ENCODE data around the gene FPGS. TPM values are rescaled to one million over a fixed set of nuclear protein-coding genes. Genes with fewer than 3 reads are reported as not detected.
"Not testable (repeated sequence)": the region's sequence is repeated elsewhere in the genome, so short reads cannot be mapped to it uniquely, and the experiment has no call there.

The FPGS gene
- total RNA-seq, 1 donor from 2014 or later, result 132 TPM

- no peak for DNase-seq (ENCODE audit: low read depth)
- no peak overlapping the region for H3K4me3 ChIP-seq (ENCODE audit: low read depth, low read length)
- no peak for TF ChIP-seq CTCF (conservative IDR thresholded peaks at IDR 0.05; ENCODE audit: low read depth, low read length)
Observed at GRCh38 chr9:127756233-127756632, 46.4 kb upstream of the FPGS start.

GRCh38 chr9:127756776-127757175 lies 45.9 kb upstream of the FPGS start:
- not testable (repeated sequence) for H3K4me3 ChIP-seq (ENCODE audit: low read depth, low read length); DNase-seq (ENCODE audit: low read depth)

- no peak overlapping the region for H3K4me3 ChIP-seq (ENCODE audit: low read depth, low read length)
- DNase-seq (ENCODE audit: low read depth), result no peak
- no peak for TF ChIP-seq CTCF (conservative IDR thresholded peaks at IDR 0.05; ENCODE audit: low read depth, low read length)
Observed at GRCh38 chr9:127758843-127759242, 43.8 kb upstream of the FPGS start.

- no peak overlapping the region for H3K4me3 ChIP-seq (ENCODE audit: low read depth, low read length)
- no peak for DNase-seq (ENCODE audit: low read depth)
- no peak for TF ChIP-seq CTCF (conservative IDR thresholded peaks at IDR 0.05; ENCODE audit: low read depth, low read length)
Observed at GRCh38 chr9:127761061-127761460, 41.6 kb upstream of the FPGS start.

GRCh38 chr9:127761491-127761956 lies 41.2 kb upstream of the FPGS start:
- DNase-seq (ENCODE audit: low read depth), result no peak
- H3K4me3 ChIP-seq (ENCODE audit: low read depth, low read length), result no peak overlapping the region
- TF ChIP-seq CTCF (conservative IDR thresholded peaks at IDR 0.05; ENCODE audit: low read depth, low read length), result no peak

GRCh38 chr9:127762111-127762676 lies 40.5 kb upstream of the FPGS start:
- no peak for DNase-seq (ENCODE audit: low read depth)
- no peak overlapping the region for H3K4me3 ChIP-seq (ENCODE audit: low read depth, low read length)
- no peak for TF ChIP-seq CTCF (conservative IDR thresholded peaks at IDR 0.05; ENCODE audit: low read depth, low read length)

GRCh38 chr9:127763918-127764384 lies 38.7 kb upstream of the FPGS start:
- TF ChIP-seq CTCF (conservative IDR thresholded peaks at IDR 0.05; ENCODE audit: low read depth, low read length), result peak; percentile 40
- DNase-seq (ENCODE audit: low read depth), result no peak
- no peak overlapping the region for H3K4me3 ChIP-seq (ENCODE audit: low read depth, low read length)
